ENCODE results near the gene ROPN1.
"Not testable (repeated sequence)": the region's sequence is repeated elsewhere in the genome, so short reads cannot be mapped to it uniquely, and the experiment has no call there.

Gene ROPN1

GRCh38 chr3:124001366-124001765 lies 9.4 kb upstream of the ROPN1 start:
- DNase-seq (ENCODE audit: insufficient read length, low spot score); FAIRE-seq: not testable (repeated sequence)

- FAIRE-seq (no peak), DNase-seq (ENCODE audit: insufficient read length, low spot score) (no peak)
Observed at GRCh38 chr3:123997543-123997942, 5.6 kb upstream of the ROPN1 start.

- no peak for DNase-seq (ENCODE audit: insufficient read length, low spot score)
- no peak for FAIRE-seq
Observed at GRCh38 chr3:123993818-123994217, 1.9 kb upstream of the ROPN1 start.

- no peak for FAIRE-seq
- DNase-seq (ENCODE audit: insufficient read length, low spot score) = no peak
Observed at GRCh38 chr3:123986427-123986826, 5.5 kb downstream of the ROPN1 start.

- no peak for FAIRE-seq
- DNase-seq (ENCODE audit: insufficient read length, low spot score) = no peak
Observed at GRCh38 chr3:123984957-123985356, 7.0 kb downstream of the ROPN1 start.

GRCh38 chr3:123984350-123984749 lies 7.6 kb downstream of the ROPN1 start:
- FAIRE-seq (no peak), DNase-seq (ENCODE audit: insufficient read length, low spot score) (no peak)

GRCh38 chr3:123981317-123981716 lies 10.6 kb downstream of the ROPN1 start:
- FAIRE-seq; DNase-seq (ENCODE audit: insufficient read length, low spot score): not testable (repeated sequence)

- DNase-seq (ENCODE audit: insufficient read length, low spot score) (no peak), FAIRE-seq (no peak)
Observed at GRCh38 chr3:123980539-123980938, 11.4 kb downstream of the ROPN1 start.

GRCh38 chr3:123979525-123980501 lies 12.1 kb downstream of the ROPN1 start:
- not testable (repeated sequence) for DNase-seq (ENCODE audit: insufficient read length, low spot score)
- peak; percentile 93 for FAIRE-seq

GRCh38 chr3:123976904-123977303 lies 15.0 kb downstream of the ROPN1 start:
- not testable (repeated sequence) for DNase-seq (ENCODE audit: insufficient read length, low spot score); FAIRE-seq

- FAIRE-seq = not testable (repeated sequence)
Observed at GRCh38 chr3:123976181-123976898, 15.6 kb downstream of the ROPN1 start.

GRCh38 chr3:123975030-123975429 lies 16.9 kb downstream of the ROPN1 start:
- FAIRE-seq = not testable (repeated sequence)

More at GRCh38 chr3:123976181-123976898, 15.6 kb downstream of the ROPN1 start:
- DNase-seq (ENCODE audit: insufficient read length, low spot score) = not testable (repeated sequence)

GRCh38 chr3:123971406-123971805 lies 20.5 kb downstream of the ROPN1 start:
- FAIRE-seq = no peak

More at GRCh38 chr3:123975030-123975429, 16.9 kb downstream of the ROPN1 start:
- DNase-seq (ENCODE audit: insufficient read length, low spot score) = not testable (repeated sequence)

GRCh38 chr3:123967260-123967659 lies 24.7 kb downstream of the ROPN1 start:
- FAIRE-seq; DNase-seq (ENCODE audit: insufficient read length, low spot score): not testable (repeated sequence)

More at GRCh38 chr3:123971406-123971805, 20.5 kb downstream of the ROPN1 start:
- no peak for DNase-seq (ENCODE audit: insufficient read length, low spot score)

GRCh38 chr3:123966799-123967198 lies 25.1 kb downstream of the ROPN1 start:
- FAIRE-seq; DNase-seq (ENCODE audit: insufficient read length, low spot score): not testable (repeated sequence)

- not testable (repeated sequence) for DNase-seq (ENCODE audit: insufficient read length, low spot score); FAIRE-seq
Observed at GRCh38 chr3:123964793-123965192, 27.1 kb downstream of the ROPN1 start.

- DNase-seq (ENCODE audit: insufficient read length, low spot score) = no peak
- no peak for FAIRE-seq
Observed at GRCh38 chr3:123961508-123961856, 30.4 kb downstream of the ROPN1 start.

- FAIRE-seq (peak; percentile 90), DNase-seq (ENCODE audit: insufficient read length, low spot score) (peak; percentile 45)
Observed at GRCh38 chr3:123960781-123961507, 31.0 kb downstream of the ROPN1 start, which contains the start of gene CCDC14. TSS of gene CCDC14 (minus strand) at chr3:123961229. CDS start at chr3:123961173, 56 bp downstream.

GRCh38 chr3:123953735-123954134 lies 38.2 kb downstream of the ROPN1 start:
- no peak for DNase-seq (ENCODE audit: insufficient read length, low spot score)
- FAIRE-seq = peak; percentile 90

GRCh38 chr3:123952844-123953520 lies 38.9 kb downstream of the ROPN1 start:
- no peak for DNase-seq (ENCODE audit: insufficient read length, low spot score)
- peak; percentile 26 for FAIRE-seq
